ENCODE measurements around the gene GMPS.
"Not testable (repeated sequence)": the region's sequence is repeated elsewhere in the genome, so short reads cannot be mapped to it uniquely, and the experiment has no call there.

GMPS gene

GRCh38 chr3:155946178-155946577, 75.7 kb downstream of the GMPS start:
- DNase-seq = peak; percentile 87

- DNase-seq = peak; percentile 54
These were observed 78.0 kb downstream of the GMPS start for GRCh38 chr3:155948476-155948875.

GRCh38 chr3:155949453-155950217, 79.2 kb downstream of the GMPS start:
- DNase-seq = no peak

DNA sequence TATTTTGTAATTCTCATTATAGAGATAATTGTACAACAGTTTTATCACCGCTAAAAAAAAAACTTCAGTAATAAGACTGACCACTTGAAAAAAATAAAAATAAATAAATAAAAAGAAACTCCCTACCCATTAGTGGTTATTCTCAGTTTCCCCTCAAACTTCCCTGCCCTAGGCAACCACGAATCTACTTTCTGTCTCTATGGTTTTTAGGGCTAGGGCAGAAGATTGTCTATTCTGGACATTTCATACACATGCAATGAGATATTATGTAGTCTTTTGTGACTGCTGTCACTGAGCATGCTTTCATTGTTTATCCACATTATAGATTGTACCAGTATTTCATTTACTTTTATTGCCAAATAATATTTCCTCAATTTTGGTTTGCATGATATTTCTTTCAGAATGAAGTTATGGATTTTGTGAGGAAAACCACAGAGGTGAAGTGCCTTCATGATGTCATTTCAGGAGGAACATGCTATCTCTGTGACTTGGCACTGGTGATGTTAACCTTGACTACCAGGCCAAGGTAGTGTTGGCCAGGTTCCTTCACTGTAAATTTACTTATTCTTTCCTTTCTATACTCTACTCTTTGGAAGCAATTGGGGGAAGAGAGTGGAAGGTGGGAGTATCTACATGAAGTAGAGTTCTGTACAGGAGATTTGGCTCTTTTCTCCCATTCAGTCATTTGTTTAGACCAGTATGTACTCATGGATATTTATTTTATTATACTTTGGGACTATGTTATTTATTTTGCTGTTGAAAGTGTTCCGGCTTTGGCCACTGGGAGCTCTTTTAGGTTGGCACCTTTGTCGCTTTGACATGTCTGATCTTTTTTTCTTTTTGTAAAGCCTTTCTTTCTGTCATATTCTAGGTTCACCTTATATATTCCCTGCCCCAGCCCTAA, 86.3 kb downstream of the GMPS start:
- no peak for DNase-seq

DNA sequence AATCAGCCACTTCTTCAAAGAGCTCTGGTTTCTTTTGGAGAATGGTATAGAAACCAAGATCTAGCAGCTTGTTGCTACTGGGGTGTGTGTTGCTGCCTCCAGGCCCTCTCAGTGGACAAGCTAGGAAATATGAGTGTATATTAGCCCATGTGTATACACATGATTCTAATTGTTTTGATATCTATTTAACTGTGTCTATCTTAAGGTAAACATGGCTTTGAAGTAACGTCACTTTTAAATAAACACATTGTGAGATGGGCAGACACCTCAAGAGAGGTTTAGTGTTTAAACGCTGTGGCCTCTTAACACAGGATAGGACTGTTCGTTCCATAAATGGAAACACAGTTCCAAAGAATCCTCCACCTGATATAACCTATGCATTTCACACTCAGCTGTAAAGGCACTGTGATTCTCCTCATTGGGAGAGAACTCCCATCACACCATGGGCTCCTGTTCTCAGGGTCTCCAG, 87.0 kb downstream of the GMPS start:
- DNase-seq = no peak

- no peak for DNase-seq
These were observed 88.2 kb downstream of the GMPS start for GRCh38 chr3:155958676-155959075.

DNA sequence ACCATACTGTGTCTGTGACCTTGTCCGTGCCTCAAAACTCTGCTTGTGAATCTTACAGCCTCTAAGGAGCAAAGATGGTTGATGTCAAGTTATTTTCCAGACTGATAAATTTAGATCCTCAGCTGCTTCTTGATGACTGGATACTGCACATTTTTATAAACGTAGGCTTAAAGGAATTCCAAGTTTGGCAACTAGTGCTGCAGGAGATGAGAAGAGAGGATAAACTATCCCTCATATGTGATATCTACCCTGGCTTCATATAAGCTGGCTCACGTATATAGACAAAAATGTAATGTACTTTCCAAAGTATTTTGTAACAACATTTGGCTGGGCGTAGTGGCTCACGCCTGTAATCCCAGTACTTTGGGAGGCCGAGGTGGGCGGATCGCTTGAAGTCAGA, 89.6 kb downstream of the GMPS start:
- no peak for DNase-seq

GRCh38 chr3:155961044-155961443, 90.6 kb downstream of the GMPS start:
- not testable (repeated sequence) for DNase-seq

- peak; percentile 14 for DNase-seq
These were observed 93.1 kb downstream of the GMPS start for GRCh38 chr3:155963570-155963969.

- DNase-seq = no peak
These were observed 99.9 kb downstream of the GMPS start for GRCh38 chr3:155970398-155970797.

DNA sequence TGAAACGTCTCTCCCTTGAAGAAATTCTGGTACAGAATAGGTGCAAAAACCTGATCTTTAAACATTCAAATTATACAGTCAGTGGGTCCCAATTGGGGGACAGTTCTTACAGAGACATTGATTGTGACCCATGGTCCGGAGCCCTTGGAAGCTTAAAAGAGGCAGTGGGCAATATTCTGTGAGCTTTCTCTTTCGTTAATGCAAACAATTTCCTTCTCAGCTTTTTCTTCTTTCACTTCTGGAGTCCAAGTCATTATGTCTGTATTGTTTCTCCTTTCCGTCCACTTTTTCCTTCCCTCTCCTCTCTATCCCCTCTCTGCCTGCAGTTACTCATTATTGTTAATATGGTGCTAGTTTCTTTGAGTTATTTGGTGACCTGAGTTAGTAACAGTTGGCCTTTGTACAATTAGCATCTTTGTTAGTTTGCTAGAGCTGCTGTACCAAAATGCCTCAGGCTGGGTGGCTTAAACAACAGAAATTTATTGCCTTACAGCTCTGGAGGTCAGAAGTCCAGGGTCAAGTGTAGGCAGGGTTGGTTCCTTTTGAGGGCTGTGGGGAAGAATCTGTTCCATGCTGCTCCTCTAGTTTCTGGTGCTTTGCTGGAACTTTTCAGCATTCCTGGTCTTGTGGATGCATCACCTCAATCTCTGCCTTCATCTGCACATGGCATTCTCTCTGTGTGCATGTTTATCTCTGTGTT, 102.6 kb downstream of the GMPS start:
- no peak for DNase-seq

GRCh38 chr3:155978324-155978723, 107.9 kb downstream of the GMPS start:
- DNase-seq = no peak

- no peak for DNase-seq
These were observed 109.3 kb downstream of the GMPS start for GRCh38 chr3:155979746-155980145.

DNA sequence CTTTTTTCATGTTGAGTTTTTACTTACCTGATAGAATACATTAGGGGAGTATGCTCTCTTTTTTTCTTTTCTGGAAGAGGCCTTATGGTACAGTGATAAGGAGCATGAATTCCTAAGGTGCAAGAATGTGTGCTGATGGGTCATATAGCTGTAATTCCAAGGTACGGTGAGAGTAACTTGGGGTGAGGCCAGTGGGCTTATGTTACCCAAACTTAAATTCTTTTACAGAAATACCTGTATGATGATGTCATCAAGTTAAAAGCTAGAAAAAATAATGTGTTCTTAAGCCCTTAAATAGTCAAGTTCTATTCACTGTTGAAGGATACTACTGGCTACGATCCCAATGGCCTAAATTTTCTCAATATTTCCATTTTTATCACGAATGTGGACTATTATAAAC, 111.2 kb downstream of the GMPS start:
- DNase-seq = no peak

DNA sequence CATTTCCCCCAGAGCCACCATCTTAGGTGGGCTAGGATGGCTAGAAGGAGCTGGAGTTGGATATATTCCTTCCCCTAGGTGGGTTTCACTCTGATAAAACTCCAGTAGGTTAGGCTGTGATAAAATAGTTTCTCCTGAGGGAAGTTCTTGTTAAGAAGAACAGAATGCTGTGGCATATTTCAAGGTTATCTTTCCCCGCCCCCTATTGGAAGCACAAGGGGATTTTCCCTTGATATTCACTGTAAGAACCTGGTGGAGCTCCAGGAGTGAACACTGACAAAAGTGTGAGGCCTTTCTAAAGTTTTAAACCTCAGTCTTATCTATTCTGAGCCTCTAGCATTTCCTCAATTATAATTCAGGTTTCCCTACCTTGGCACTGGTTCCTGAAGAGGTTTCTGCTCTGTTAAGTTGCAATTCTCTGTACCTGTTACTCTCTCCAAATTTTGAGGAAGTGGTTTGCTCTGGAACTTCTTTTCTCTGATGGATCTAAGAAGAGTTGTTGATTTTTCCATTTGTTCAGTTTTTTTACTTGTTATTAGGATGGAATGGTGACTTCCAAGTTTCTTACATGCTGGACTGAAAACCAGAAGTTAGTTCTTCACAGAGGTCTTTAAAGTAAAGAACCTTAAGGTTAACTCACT, 113.5 kb downstream of the GMPS start:
- no peak for DNase-seq

GRCh38 chr3:155984791-155985417, 114.5 kb downstream of the GMPS start:
- no peak for DNase-seq

DNA sequence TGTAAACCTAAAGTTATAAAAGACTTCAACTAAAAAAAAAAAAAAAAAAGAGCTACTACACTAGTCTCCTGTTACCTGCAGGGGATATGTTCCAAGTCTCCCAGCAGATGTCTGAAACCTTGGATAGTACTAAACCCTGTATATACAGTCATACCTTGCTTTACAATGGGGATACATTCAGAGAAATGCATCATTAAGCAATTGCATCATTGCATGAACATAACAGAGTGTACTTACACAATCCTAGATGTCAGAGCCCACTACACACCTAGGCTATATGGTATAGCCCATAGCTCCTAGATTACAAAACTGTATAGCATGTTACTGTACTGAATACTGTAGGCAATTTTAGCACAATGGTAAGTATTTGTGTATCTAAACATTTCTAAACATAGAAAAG, 119.1 kb downstream of the GMPS start:
- no peak for DNase-seq

DNA sequence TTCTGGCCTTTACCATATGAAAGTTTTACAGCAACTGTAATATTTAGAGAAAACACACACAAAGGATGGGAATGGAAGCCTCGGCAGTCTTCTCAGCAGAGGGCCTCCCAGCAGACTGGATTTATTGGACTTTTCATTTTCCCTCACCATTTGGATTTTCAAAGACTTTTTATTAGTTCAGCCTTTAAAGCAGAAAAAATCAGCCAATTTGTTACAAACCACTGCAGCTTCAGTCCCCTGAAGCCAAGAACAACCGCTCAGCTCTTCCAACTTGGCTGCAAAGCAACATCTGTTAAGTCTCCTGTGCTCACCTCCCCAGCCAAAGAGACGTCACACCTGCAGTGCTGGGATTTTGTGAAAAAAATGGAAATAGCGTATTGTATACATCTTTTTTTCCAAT, 120.8 kb downstream of the GMPS start:
- DNase-seq = no peak

- no peak for DNase-seq
These were observed 121.4 kb downstream of the GMPS start for GRCh38 chr3:155991847-155992246.

Measured in HCEC 1CT (cell line).